Sigmoid colon (tissue), 7 donors: ENCODE measurements around the gene PCSK7. TPM values are rescaled to one million over a fixed set of nuclear protein-coding genes. Genes with fewer than 3 reads are reported as not detected.

ENCODE experiments used
- DNase-seq: peaks from one replicate; pipeline ENCODE4 v3.0.0-alpha.2; 2019
- H3K27ac ChIP-seq, 4 donors: fragments of 200-600 bp; sonication (generic); one replicate each; pipeline ENCODE4 v1.5.1; 2016 to 2019; ENCODE audit warnings: mild to moderate bottlenecking in 1 of 4
- H3K27me3 ChIP-seq, 3 donors: fragments of 200-600 bp; sonication (generic); one replicate each; pipeline ENCODE4 v1.5.1; 2019; ENCODE audit warnings: mild to moderate bottlenecking in 1 of 3
- H3K36me3 ChIP-seq, 4 donors: fragments of 200-600 bp; sonication (generic); one replicate each; pipeline ENCODE4 v1.5.1; 2016 to 2019
- H3K4me1 ChIP-seq, 4 donors: fragments of 200-600 bp; sonication (generic); one replicate each; pipeline ENCODE4 v1.5.1; 2017 to 2019
- H3K4me3 ChIP-seq, 4 donors: fragments of 200-600 bp; sonication (generic); one replicate each; pipeline ENCODE4 v1.5.1; 2017 to 2019; ENCODE audit warnings: mild to moderate bottlenecking in 2 of 4, moderate library complexity in 1 of 4
- H3K9me3 ChIP-seq, 4 donors: fragments of 200-600 bp in 3 of 4; sonication (generic) in 3 of 4; one replicate each; pipeline versions ENCODE4 v1.5.1 to v1.6.1; 2013 to 2019
- EP300 ChIP-seq, 4 donors: sonication (generic); formaldehyde crosslinking; IDR thresholded peaks; one replicate each; pipeline ENCODE4 v1.6.1; 2017; ENCODE audit warnings: antibody characterized with exemption in 4 of 4
- POLR2A ChIP-seq, 2 donors: fragments of 450-650 bp; IDR thresholded peaks; one replicate each; pipeline ENCODE4 v1.6.1; 2016; ENCODE audit warnings: antibody characterized with exemption in 2 of 2, mild to moderate bottlenecking in 2 of 2, moderate library complexity in 2 of 2
- POLR2AphosphoS5 ChIP-seq, 4 donors: sonication (generic); formaldehyde crosslinking; IDR thresholded peaks; one replicate each; pipeline ENCODE4 v1.6.1; 2017; ENCODE audit warnings: antibody characterized with exemption in 4 of 4
- WGBS, 2 donors: extraction: QIAGEN DNeasy Blood & Tissue Kit; methylation state at CpG; one replicate each; pipeline ENCODE4 v1.1.7; 2013; 5-methylcytosine and 5-hydroxymethylcytosine counted together
- intact Hi-C: fragments of 100-400 bp; cut with DNase I; formaldehyde crosslinking; loops from one replicate; pipeline ENCODE4 v1.15.1; 2023
- polyA plus RNA-seq, 3 donors: library from polyadenylated mRNA; stranded (reverse); fragments of 200-250 nt; gene quantifications; one replicate each; pipeline ENCODE4 v1.2.3, GENCODE V29; 2013
- total RNA-seq, 4 donors: library from RNA; depleted of rRNA; stranded (reverse); fragments of >200 nt; gene quantifications; one replicate each; pipeline ENCODE4 v1.1.0, GENCODE V29; 2016
- TF ChIP-seq, protein P1 (sequence below), 4 experiments: fragments of 450-650 bp in 3 of 4; fragments of 200-600 bp in 1 of 4; IDR thresholded peaks; one replicate each; pipeline ENCODE4 v1.5.1; 2016 to 2019; ENCODE audit warnings: antibody characterized with exemption in 4 of 4, mild to moderate bottlenecking in 3 of 4, moderate library complexity in 2 of 4
- donor health status: healthy with polysubstance abuse.
- donor health status: Bipolar disorder and iron deficiency.
- donor health status: healthy.

Gene PCSK7
- total and polyA plus RNA-seq, 7 donors: 18.0 to 116 (median 29.8) TPM

DNA sequence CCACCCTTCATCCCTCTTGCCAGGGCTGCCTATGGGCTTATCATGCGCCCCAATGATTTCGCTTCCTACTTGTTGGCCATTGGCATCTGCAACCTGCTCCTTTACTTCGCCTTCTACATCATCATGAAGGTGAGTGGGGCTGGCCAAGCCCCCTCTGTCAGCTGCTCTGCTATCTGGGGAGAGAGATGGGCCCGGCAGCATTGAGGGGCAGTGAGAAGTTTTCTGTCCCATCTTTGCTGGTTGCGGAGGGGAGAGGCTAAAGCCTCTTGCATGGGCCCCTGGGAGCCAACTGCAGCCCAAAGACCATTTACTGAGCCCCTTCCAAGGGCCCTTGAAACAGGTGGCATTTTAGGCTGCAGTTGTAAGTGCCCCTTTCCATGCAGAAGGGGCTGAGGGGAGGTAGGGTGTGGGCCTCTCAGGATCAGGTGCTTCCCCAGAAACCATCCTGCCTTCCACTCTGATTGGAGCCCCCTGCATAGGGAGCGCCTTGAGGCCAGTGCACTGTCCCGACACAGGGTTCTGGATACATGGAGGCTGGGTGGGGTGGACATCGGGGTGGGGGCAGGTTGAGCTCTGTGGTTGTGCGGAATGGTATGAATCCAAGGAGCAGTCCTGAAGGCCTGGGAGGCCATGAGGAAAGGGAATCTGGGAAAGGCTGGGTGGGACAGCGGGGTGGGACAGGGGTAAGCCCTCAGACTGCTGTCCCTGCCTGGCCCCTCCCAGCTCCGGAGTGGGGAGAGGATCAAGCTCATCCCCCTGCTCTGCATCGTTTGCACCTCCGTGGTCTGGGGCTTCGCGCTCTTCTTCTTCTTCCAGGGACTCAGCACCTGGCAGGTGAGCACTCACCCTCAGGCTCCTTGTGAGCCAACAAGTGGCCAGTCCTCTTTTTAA lies 38.5 kb downstream of the PCSK7 start:
- WGBS, 2 donors: 96% methylated on average over 15 of the region's 15 CpGs
- Histone ChIP-seq H3K36me3 (peaks cover 34 to 75% (median 49%) of the 10 kb centered on the region in 4 donors), H3K4me3 (no peak overlapping the region), H3K27me3 (no peaks in the 10 kb centered on the region), H3K4me1 (peaks cover 0 to 16% (median 15%) of the 10 kb centered on the region in 4 donors), H3K27ac (no peak overlapping the region), H3K9me3 (no peaks in the 10 kb centered on the region)
- TF ChIP-seq POLR2AphosphoS5 (IDR thresholded peaks at IDR 0.05): no peak
- no peak for TF ChIP-seq POLR2A (IDR thresholded peaks at IDR 0.05)
- TF ChIP-seq, protein P1, sequence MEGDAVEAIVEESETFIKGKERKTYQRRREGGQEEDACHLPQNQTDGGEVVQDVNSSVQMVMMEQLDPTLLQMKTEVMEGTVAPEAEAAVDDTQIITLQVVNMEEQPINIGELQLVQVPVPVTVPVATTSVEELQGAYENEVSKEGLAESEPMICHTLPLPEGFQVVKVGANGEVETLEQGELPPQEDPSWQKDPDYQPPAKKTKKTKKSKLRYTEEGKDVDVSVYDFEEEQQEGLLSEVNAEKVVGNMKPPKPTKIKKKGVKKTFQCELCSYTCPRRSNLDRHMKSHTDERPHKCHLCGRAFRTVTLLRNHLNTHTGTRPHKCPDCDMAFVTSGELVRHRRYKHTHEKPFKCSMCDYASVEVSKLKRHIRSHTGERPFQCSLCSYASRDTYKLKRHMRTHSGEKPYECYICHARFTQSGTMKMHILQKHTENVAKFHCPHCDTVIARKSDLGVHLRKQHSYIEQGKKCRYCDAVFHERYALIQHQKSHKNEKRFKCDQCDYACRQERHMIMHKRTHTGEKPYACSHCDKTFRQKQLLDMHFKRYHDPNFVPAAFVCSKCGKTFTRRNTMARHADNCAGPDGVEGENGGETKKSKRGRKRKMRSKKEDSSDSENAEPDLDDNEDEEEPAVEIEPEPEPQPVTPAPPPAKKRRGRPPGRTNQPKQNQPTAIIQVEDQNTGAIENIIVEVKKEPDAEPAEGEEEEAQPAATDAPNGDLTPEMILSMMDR (IDR thresholded peaks at IDR 0.05): no peak
- no peak for TF ChIP-seq EP300 (IDR thresholded peaks at IDR 0.05)
- intact Hi-C loops: no loop called here
- peak; percentile 56 for DNase-seq

DNA sequence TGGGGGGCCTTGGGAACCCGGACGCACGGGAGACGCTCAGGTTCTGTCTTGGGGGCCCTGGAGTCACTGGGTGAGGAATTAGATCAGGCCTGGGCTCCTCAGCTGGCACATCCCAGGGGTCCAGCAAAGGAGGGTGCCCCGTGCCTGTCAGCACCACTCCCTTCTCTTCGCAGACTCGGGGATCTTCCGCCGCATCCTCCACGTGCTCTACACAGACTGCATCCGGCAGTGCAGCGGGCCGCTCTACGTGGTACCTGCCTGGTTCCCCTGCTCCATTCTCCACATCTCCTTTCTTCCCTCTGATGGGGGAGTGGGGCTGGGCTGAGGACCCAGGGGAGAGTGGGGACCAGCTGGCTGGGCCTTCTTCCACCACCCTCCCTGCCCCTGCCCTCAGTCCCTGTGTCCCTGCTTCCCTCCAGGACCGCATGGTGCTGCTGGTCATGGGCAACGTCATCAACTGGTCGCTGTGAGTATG lies 39.4 kb downstream of the PCSK7 start:
- Histone ChIP-seq H3K36me3 (peaks cover 40 to 84% (median 55%) of the 10 kb centered on the region in 4 donors), H3K27me3 (no peaks in the 10 kb centered on the region), H3K4me3 (no peak overlapping the region), H3K4me1 (peaks cover 0 to 7% (median 6%) of the 10 kb centered on the region in 4 donors), H3K9me3 (no peaks in the 10 kb centered on the region), H3K27ac (no peak overlapping the region)
- intact Hi-C loops: no loop called here
- DNase-seq: peak; percentile 62
- WGBS, 2 donors: 94 to 95% methylated on average over 17 of the region's 17 CpGs
- TF ChIP-seq POLR2AphosphoS5 (IDR thresholded peaks at IDR 0.05): no peak
- TF ChIP-seq EP300 (IDR thresholded peaks at IDR 0.05): no peak
- TF ChIP-seq POLR2A (IDR thresholded peaks at IDR 0.05): no peak
- TF ChIP-seq, protein P1 (IDR thresholded peaks at IDR 0.05): no peak

DNA sequence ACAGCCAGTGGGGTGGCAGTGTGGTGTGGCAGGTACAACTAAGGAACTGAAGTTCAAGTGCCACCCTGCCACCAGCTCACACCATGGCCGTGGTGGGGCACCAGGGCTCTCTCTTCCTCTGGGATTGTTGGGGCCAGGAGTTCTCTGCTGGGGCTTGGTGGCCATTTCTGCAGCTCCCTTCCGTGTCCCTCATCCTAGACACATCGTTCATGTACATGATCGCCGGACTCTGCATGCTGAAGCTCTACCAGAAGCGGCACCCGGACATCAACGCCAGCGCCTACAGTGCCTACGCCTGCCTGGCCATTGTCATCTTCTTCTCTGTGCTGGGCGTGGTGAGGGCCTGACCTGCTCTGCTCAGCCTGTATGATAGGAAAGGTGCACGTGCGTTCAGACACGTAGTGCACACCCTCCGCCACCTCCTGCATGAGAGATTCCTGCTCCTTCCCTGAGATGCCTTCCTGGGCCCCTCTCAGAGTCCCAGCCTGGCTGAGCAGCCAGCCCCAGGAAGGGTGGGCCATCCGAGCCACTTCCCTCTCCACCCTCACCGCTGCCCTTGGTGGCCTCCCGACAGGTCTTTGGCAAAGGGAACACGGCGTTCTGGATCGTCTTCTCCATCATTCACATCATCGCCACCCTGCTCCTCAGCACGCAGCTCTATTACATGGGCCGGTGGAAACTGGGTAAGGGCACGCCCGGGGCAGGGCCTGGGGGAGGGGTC lies 40.0 kb downstream of the PCSK7 start:
- TF ChIP-seq EP300 (IDR thresholded peaks at IDR 0.05) (no peak), POLR2AphosphoS5 (IDR thresholded peaks at IDR 0.05) (no peak), POLR2A (IDR thresholded peaks at IDR 0.05) (no peak)
- TF ChIP-seq, protein P1 (IDR thresholded peaks at IDR 0.05): no peak
- intact Hi-C loops: no loop called here
- H3K36me3 ChIP-seq: peaks cover 42 to 88% (median 58%) of the 10 kb centered on the region in 4 donors
- no peak overlapping the region for H3K27ac ChIP-seq
- 92 to 96% methylated on average over 26 of the region's 26 CpGs for WGBS, 2 donors
- H3K4me3 ChIP-seq: no peak overlapping the region
- no peaks in the 10 kb centered on the region for H3K9me3 ChIP-seq
- peaks cover 0 to 1% (median under 1%) of the 10 kb centered on the region in 4 donors for H3K4me1 ChIP-seq
- no peaks in the 10 kb centered on the region for H3K27me3 ChIP-seq
- peak; percentile 58 for DNase-seq

DNA sequence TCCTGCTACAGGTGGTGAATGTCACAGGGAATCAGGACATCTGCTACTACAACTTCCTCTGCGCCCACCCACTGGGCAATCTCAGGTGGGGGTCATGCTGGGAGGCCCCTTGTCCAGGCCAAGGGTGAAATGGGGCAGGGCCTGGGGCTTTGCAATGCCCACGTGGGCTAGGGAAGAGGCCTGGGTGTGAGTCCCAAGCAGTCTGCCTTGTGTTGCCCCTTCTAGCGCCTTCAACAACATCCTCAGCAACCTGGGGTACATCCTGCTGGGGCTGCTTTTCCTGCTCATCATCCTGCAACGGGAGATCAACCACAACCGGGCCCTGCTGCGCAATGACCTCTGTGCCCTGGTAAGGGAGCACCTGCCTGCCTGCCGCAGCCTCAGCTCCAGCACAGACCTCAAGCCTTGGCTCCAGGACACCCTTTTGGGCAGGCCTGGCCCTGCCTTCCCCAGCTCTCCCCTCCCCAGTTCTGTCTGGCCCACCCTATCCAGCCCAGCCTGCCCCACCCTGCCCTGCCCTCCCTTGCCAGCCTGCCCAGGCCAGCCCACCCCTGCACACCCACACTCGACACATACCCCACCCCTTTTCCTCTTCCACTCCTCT lies 41.8 kb downstream of the PCSK7 start:
- Histone ChIP-seq H3K9me3 (no peaks in the 10 kb centered on the region), H3K36me3 (peaks cover 42 to 92% (median 59%) of the 10 kb centered on the region in 4 donors), H3K4me3 (no peak overlapping the region), H3K27me3 (no peaks in the 10 kb centered on the region), H3K4me1 (no peaks in the 10 kb centered on the region), H3K27ac (peak overlapping the region in 1 of 4 donors; percentile 0)
- DNase-seq: peak; percentile 56
- intact Hi-C loops: no loop called here
- TF ChIP-seq, protein P1 (IDR thresholded peaks at IDR 0.05): no peak
- TF ChIP-seq POLR2AphosphoS5 (IDR thresholded peaks at IDR 0.05): no peak
- no peak for TF ChIP-seq POLR2A (IDR thresholded peaks at IDR 0.05)
- TF ChIP-seq EP300 (IDR thresholded peaks at IDR 0.05): no peak
- WGBS, 2 donors: 76 to 84% methylated on average over 8 of the region's 8 CpGs
